Vagina (tissue), 2 donors: Measurements from ENCODE around the gene ARL5A.

ENCODE experiments used
- POLR2A ChIP-seq, 2 donors: fragments of 450-650 bp; IDR thresholded peaks; one replicate each; pipeline ENCODE4 v1.6.1; 2017; ENCODE audit warnings: antibody characterized with exemption in 2 of 2, mild to moderate bottlenecking in 2 of 2, moderate library complexity in 2 of 2
- POLR2AphosphoS5 ChIP-seq, 2 donors: sonication (generic); formaldehyde crosslinking; IDR thresholded peaks; one replicate each; pipeline ENCODE4 v1.9.0; 2017; ENCODE audit warnings: antibody characterized with exemption in 2 of 2, mild to moderate bottlenecking in 2 of 2, low read depth in 1 of 2; ENCODE audit not compliant: insufficient read depth in 1 of 2
- TF ChIP-seq, protein P1 (sequence below), 3 experiments: fragments of 450-650 bp in 2 of 3; fragments of 200-600 bp in 1 of 3; sonication (generic) in 1 of 3; IDR thresholded peaks; one replicate each; pipeline ENCODE4 v1.5.1; 2017 to 2019; ENCODE audit warnings: antibody characterized with exemption in 3 of 3, mild to moderate bottlenecking in 2 of 3, moderate library complexity in 2 of 3

- TF ChIP-seq, protein P1, sequence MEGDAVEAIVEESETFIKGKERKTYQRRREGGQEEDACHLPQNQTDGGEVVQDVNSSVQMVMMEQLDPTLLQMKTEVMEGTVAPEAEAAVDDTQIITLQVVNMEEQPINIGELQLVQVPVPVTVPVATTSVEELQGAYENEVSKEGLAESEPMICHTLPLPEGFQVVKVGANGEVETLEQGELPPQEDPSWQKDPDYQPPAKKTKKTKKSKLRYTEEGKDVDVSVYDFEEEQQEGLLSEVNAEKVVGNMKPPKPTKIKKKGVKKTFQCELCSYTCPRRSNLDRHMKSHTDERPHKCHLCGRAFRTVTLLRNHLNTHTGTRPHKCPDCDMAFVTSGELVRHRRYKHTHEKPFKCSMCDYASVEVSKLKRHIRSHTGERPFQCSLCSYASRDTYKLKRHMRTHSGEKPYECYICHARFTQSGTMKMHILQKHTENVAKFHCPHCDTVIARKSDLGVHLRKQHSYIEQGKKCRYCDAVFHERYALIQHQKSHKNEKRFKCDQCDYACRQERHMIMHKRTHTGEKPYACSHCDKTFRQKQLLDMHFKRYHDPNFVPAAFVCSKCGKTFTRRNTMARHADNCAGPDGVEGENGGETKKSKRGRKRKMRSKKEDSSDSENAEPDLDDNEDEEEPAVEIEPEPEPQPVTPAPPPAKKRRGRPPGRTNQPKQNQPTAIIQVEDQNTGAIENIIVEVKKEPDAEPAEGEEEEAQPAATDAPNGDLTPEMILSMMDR (IDR thresholded peaks at IDR 0.05): no peak
- no peak for TF ChIP-seq POLR2A (IDR thresholded peaks at IDR 0.05)
- no peak for TF ChIP-seq POLR2AphosphoS5 (IDR thresholded peaks at IDR 0.05; ENCODE audit: insufficient read depth in 1 of 2, low read depth in 1 of 2)
These were observed 32.5 kb upstream of the ARL5A start for GRCh38 chr2:151860613-151861146.
